ENCODE measurements around the gene PRIM1. TPM values are rescaled to one million over a fixed set of nuclear protein-coding genes. Genes with fewer than 3 reads are reported as not detected.

The PRIM1 gene
- polyA plus RNA-seq, 1 donor: 9.0 TPM

Other genes with a start within 250 kb of the PRIM1 start
- gene RBMS2, start 230.5 kb downstream of the PRIM1 start, polyA plus RNA-seq (ENCODE audit: insufficient read length): 15.3 TPM
- 41.3 TPM for gene BAZ2A, start 122.0 kb downstream of the PRIM1 start, polyA plus RNA-seq (ENCODE audit: insufficient read length)
- gene ATP5F1B, start 106.3 kb downstream of the PRIM1 start, polyA plus RNA-seq (ENCODE audit: insufficient read length): 691 TPM
- gene PTGES3, start 64.0 kb downstream of the PRIM1 start, polyA plus RNA-seq (ENCODE audit: insufficient read length): 178 TPM
- 1,522 TPM for gene NACA, start 27.0 kb downstream of the PRIM1 start, polyA plus RNA-seq (ENCODE audit: insufficient read length)
- 0.27 TPM for gene HSD17B6, start 11.0 kb upstream of the PRIM1 start, polyA plus RNA-seq (ENCODE audit: insufficient read length)
- gene SDR9C7, start 182.1 kb upstream of the PRIM1 start, polyA plus RNA-seq (ENCODE audit: insufficient read length): 0.46 TPM
- gene RDH16, start 205.3 kb upstream of the PRIM1 start, polyA plus RNA-seq (ENCODE audit: insufficient read length): 0.40 TPM